ENCODE measurements around the gene TNS1.

Gene TNS1

DNA sequence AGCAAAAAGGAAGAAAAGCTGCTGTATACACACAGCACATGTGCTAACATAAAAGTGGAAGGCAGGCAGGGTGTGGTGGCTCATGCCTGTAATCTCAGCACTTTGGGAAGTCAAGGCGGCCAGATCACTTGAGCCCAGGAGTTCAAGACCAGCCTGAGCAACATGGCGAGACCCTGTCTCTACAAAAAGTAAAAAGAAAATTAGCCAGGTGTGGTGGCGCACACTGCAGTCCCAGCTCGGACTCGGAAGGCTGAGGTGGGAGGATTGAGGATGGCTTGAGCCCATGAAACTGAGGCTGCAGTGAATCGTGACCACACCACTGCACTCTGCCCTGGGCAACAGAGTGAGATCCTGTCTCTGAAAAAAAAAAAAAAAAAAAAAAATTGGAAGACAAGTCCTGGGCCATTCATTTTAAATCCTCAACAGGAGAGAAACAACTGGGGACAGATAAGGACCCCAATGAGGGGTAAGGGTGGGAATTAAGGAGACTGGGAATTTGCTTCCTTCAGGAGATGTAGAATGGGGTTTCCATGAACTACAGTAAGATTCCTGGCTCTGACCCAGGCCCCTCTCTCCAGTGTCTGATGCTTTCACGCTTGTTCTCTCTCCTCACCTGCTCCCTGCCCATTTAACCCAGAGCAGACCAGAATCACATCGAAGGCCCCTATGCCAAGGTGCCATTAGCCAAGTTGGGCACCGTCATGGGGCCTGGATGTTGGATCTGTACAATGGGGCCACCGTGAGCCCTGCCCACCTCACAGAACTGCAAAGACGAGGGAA, 29.6 kb downstream of the TNS1 start:
- Histone ChIP-seq H3K4me3 (ENCODE audit: low read depth in 1 of 2, low read length in 2 of 2) (no peak overlapping the region), H3K36me3 (ENCODE audit: insufficient read depth, low read length) (no peaks in the 10 kb centered on the region), H3K9ac (ENCODE audit: low read length) (peak overlapping the region; percentile 29), H3K27me3 (ENCODE audit: control insufficient read depth in 1 of 2, insufficient read depth in 2 of 2, low read length in 2 of 2) (no peaks in the 10 kb centered on the region), H3K27ac (ENCODE audit: low read depth, low read length) (peak overlapping the region; percentile 86), H3K9me3 (ENCODE audit: low read length) (no peaks in the 10 kb centered on the region), H3K4me1 (ENCODE audit: insufficient read depth, low read length) (peaks cover 57% of the 10 kb centered on the region)

DNA sequence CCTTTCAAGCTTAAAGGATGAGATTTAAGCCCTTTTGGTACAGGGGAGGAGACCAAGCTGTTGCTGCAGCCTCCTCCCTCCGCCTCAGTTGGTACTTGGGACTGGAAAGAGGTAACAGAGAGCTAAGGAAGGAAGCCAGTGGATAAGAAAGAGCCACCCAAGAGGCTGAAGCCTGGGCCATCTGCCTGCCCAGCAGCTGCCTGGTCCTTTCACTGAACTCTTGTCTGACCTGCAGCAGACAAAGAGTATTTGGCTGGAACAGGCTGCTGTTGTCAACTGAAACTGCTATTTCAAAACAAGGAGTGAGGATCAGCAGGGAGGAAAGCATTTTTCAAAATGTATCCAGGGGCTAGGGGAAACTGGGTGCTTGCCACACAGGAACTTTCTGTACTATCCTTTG, 30.3 kb downstream of the TNS1 start:
- no peak overlapping the region for H3K9ac ChIP-seq (ENCODE audit: low read length)

DNA sequence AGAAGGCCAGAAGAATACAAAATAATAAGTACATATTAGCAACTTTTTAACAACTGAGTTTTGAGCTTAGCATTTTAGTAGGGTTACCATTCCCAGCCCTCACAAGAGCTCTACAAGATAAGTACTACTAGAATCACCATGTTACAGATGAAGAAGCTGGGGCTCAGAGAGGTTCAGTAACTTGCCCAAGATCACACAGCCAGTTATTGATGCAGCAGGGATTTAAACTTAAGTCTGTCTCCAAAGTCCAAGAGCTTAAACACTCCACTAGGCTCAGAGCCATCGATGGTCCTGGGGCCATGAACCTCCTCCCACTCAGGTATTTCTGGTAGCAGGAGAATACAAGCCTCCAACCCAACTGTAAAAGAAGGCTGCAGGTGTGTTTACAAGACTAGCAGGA, 30.8 kb downstream of the TNS1 start:
- Histone ChIP-seq H3K9ac (ENCODE audit: low read length) (no peak overlapping the region), H3K36me3 (ENCODE audit: insufficient read depth, low read length) (no peaks in the 10 kb centered on the region), H3K9me3 (ENCODE audit: low read length) (no peaks in the 10 kb centered on the region), H3K27ac (ENCODE audit: low read depth, low read length) (peak overlapping the region; percentile 82), H3K27me3 (ENCODE audit: control insufficient read depth in 1 of 2, insufficient read depth in 2 of 2, low read length in 2 of 2) (no peaks in the 10 kb centered on the region), H3K4me3 (ENCODE audit: low read depth in 1 of 2, low read length in 2 of 2) (no peak overlapping the region), H3K4me1 (ENCODE audit: insufficient read depth, low read length) (peaks cover 52% of the 10 kb centered on the region)

More for the DNA sequence above, 30.3 kb downstream of the TNS1 start:
- Histone ChIP-seq H3K27ac (ENCODE audit: low read depth, low read length) (peak overlapping the region; percentile 82), H3K4me1 (ENCODE audit: insufficient read depth, low read length) (peaks cover 57% of the 10 kb centered on the region), H3K9me3 (ENCODE audit: low read length) (no peaks in the 10 kb centered on the region), H3K27me3 (ENCODE audit: control insufficient read depth in 1 of 2, insufficient read depth in 2 of 2, low read length in 2 of 2) (no peaks in the 10 kb centered on the region), H3K36me3 (ENCODE audit: insufficient read depth, low read length) (no peaks in the 10 kb centered on the region), H3K4me3 (ENCODE audit: low read depth in 1 of 2, low read length in 2 of 2) (no peak overlapping the region)

DNA sequence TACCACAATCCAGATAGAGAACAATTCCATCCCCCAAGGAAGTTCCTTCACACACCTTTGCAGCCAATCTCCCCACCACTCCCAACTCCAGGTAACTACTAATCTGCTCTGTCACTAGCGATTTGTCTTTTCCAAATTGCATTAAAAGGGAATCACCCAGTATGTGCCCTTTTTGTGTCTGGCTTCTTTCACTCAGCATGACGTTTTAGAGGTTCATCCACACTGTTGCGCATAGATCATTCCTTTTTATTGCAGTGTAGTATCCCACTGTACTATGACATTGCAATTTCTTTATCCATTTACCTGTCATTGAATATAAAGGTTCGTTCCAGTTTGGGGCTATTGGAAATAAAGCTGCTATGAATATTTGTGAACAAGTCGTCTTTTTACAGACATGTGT, 31.6 kb downstream of the TNS1 start:
- Histone ChIP-seq H3K27me3 (ENCODE audit: control insufficient read depth in 1 of 2, insufficient read depth in 2 of 2, low read length in 2 of 2) (no peaks in the 10 kb centered on the region), H3K4me3 (ENCODE audit: low read depth in 1 of 2, low read length in 2 of 2) (no peak overlapping the region), H3K27ac (ENCODE audit: low read depth, low read length) (peak overlapping the region; percentile 82), H3K36me3 (ENCODE audit: insufficient read depth, low read length) (no peaks in the 10 kb centered on the region), H3K9ac (ENCODE audit: low read length) (no peak overlapping the region), H3K4me1 (ENCODE audit: insufficient read depth, low read length) (peaks cover 54% of the 10 kb centered on the region), H3K9me3 (ENCODE audit: low read length) (no peaks in the 10 kb centered on the region)

DNA sequence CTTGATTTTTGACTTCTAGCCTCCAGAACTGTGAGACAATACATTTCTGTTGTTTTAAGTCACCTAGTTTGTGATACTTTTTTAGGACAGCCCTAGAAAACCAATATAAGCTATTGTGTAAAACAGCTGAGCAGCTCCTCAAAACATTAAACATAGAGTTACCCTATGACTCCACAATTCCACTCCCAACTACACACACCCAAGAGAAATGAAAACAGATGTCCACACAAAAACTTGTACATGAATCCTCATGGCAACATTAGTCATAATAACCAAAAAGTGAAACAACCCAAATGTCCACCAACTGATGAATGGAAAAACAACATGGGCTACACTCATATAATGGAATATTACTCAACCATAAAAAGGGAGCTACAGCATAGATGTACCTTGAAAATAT, 32.6 kb downstream of the TNS1 start:
- H3K36me3 ChIP-seq (ENCODE audit: insufficient read depth, low read length): no peaks in the 10 kb centered on the region
- no peak overlapping the region for H3K4me3 ChIP-seq (ENCODE audit: low read depth in 1 of 2, low read length in 2 of 2)
- peaks cover 58% of the 10 kb centered on the region for H3K4me1 ChIP-seq (ENCODE audit: insufficient read depth, low read length)
- H3K9me3 ChIP-seq (ENCODE audit: low read length): no peaks in the 10 kb centered on the region
- no peak overlapping the region for H3K9ac ChIP-seq (ENCODE audit: low read length)
- H3K27ac ChIP-seq (ENCODE audit: low read depth, low read length): no peak overlapping the region
- no peaks in the 10 kb centered on the region for H3K27me3 ChIP-seq (ENCODE audit: control insufficient read depth in 1 of 2, insufficient read depth in 2 of 2, low read length in 2 of 2)

DNA sequence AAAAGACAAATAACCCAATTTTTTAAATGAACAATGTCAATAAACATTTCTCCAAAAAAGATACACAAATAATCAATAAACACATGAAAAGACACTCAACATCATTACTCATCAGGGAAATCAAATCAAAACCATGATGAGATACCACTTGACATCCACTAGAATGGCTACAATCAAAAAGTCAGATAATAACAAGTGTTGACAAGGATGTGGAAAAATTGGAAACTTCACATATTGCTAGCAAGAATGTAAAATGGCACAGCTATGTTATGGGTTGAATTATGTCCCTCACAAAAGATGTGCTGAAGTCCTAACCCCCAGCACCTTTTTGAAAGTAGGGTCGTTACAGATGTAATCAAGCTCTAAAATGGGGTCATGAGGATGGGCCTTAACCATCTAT, 33.2 kb downstream of the TNS1 start:
- H3K36me3 ChIP-seq (ENCODE audit: insufficient read depth, low read length): no peaks in the 10 kb centered on the region
- H3K27ac ChIP-seq (ENCODE audit: low read depth, low read length): no peak overlapping the region
- H3K27me3 ChIP-seq (ENCODE audit: control insufficient read depth in 1 of 2, insufficient read depth in 2 of 2, low read length in 2 of 2): no peaks in the 10 kb centered on the region
- H3K4me3 ChIP-seq (ENCODE audit: low read depth in 1 of 2, low read length in 2 of 2): no peak overlapping the region
- H3K9me3 ChIP-seq (ENCODE audit: low read length): no peaks in the 10 kb centered on the region
- no peak overlapping the region for H3K9ac ChIP-seq (ENCODE audit: low read length)
- peaks cover 62% of the 10 kb centered on the region for H3K4me1 ChIP-seq (ENCODE audit: insufficient read depth, low read length)

DNA sequence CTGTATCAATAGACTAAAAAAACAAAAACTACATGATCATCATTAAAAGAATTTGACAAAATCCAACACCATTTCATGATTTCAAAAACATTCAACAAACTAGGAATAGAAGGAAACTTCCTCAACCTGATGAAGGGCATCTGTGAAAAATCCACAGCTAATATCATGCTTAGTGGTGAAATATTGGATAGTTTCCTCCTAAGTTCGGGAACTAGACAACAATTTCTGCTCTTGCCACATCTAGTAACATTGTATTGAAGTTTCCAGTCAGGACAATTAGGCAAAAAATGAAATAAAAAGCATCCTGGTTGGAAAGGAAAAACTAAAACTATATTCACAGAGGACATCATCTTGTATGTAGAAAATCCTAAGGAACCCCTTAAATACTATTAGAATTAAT, 34.8 kb downstream of the TNS1 start:
- H3K27me3 ChIP-seq (ENCODE audit: control insufficient read depth in 1 of 2, insufficient read depth in 2 of 2, low read length in 2 of 2): no peaks in the 10 kb centered on the region
- H3K4me1 ChIP-seq (ENCODE audit: insufficient read depth, low read length): peaks cover 59% of the 10 kb centered on the region
- H3K27ac ChIP-seq (ENCODE audit: low read depth, low read length): no peak overlapping the region
- H3K9me3 ChIP-seq (ENCODE audit: low read length): no peaks in the 10 kb centered on the region
- no peak overlapping the region for H3K9ac ChIP-seq (ENCODE audit: low read length)
- H3K4me3 ChIP-seq (ENCODE audit: low read depth in 1 of 2, low read length in 2 of 2): no peak overlapping the region
- H3K36me3 ChIP-seq (ENCODE audit: insufficient read depth, low read length): no peaks in the 10 kb centered on the region

DNA sequence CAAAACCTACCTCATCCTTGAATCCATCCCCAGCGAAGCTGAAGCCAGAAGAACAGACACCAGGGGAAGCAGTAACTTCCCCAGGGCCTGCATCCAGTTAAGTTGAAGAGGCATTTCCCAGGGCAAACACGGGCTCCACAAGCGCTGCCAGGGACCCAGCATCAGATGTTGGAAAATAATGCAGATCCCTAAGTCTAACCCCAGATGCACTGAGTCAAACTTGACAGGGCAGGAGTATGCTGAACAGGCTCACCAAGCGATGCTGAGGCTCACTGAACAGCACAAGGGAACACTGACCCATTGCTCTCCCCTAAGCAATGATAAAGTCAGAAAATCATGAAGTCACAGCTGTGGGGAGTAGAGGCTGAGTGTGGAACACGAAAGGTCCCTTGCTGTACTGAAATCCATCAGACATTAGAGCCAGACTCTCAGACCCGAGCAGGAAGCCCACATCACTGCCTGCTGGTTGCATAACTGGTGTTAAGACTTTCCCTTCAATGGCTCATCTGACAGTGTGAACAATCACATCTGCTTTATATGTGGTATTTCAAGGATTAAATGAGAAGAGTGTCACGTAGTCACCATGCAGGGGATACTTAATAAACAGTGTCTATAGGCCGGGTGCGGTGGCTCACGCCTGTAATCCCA, 36.2 kb downstream of the TNS1 start:
- Histone ChIP-seq H3K4me1 (ENCODE audit: insufficient read depth, low read length) (peaks cover 54% of the 10 kb centered on the region), H3K9me3 (ENCODE audit: low read length) (no peaks in the 10 kb centered on the region), H3K36me3 (ENCODE audit: insufficient read depth, low read length) (no peaks in the 10 kb centered on the region), H3K9ac (ENCODE audit: low read length) (peak overlapping the region; percentile 26), H3K27me3 (ENCODE audit: control insufficient read depth in 1 of 2, insufficient read depth in 2 of 2, low read length in 2 of 2) (no peaks in the 10 kb centered on the region), H3K27ac (ENCODE audit: low read depth, low read length) (peak overlapping the region; percentile 95), H3K4me3 (ENCODE audit: low read depth in 1 of 2, low read length in 2 of 2) (peak overlapping the region in 1 of 2 donors; percentile 5)

DNA sequence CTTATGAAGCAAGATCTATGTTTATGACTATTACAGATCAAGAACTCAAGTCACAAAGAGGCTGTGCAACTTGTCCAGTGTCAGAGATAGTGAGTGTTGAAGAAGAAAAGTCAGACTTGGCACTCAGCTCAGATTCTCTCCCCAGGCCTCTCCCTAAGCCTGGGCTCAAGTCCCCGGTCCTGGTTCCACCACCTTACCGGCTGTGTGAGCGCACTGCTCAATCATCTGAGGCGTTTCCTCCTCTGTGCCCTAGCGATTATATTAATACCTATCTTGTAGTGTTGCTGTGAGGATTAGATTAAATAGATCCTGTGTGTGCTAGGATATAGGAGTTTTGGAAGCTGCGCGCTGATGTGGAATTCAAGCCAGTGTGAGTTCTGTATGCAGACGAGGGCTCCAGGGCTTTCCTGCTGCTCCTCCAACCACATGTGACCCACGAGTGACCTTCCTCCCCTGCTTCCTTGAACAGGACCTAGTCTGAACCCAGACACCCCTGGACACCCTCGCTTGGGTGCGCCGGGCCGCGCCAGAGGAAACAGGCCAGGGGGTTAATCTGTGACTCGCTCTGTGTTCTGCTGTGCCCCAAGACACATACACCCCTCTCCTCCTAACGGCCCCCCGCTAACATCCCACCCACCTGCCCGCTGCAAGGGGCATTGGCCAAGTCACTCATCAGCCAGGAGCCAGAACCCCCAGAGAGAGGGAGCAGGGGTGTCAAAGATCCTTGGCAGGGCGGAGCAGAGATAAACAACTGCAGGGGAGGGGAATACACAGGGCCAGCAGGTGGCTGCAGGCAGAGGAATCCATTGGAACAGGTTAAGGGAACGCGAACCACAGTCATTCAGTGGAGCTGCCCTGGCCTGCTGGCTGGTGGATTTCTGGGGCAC, 38.3 kb downstream of the TNS1 start:
- Histone ChIP-seq H3K4me3 (ENCODE audit: low read depth in 1 of 2, low read length in 2 of 2) (peak overlapping the region; percentile 25 to 46), H3K9ac (ENCODE audit: low read length) (peak overlapping the region; percentile 6), H3K9me3 (ENCODE audit: low read length) (no peaks in the 10 kb centered on the region), H3K27me3 (ENCODE audit: control insufficient read depth in 1 of 2, insufficient read depth in 2 of 2, low read length in 2 of 2) (no peaks in the 10 kb centered on the region), H3K27ac (ENCODE audit: low read depth, low read length) (peak overlapping the region; percentile 95), H3K4me1 (ENCODE audit: insufficient read depth, low read length) (peaks cover 66% of the 10 kb centered on the region), H3K36me3 (ENCODE audit: insufficient read depth, low read length) (no peaks in the 10 kb centered on the region)

DNA sequence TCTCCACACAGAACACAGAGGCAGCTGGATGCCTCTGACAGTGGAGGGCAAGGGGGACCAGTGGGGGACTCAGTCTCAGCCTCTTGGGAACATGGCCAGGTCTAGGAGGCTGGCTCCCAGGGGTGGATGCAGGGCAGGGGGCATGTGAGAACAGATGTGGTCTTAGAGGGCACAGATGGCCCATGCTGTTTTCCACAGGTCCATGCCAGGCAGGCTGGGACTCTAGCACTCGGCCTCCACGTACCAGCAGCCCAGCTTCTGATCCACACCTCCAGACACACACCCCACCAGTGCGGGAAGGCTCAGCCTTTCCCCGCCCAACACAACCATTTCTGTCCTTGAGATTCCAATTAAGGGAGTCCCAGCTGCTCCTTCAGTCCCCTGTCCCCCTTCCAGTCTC, 42.4 kb downstream of the TNS1 start:
- Histone ChIP-seq H3K4me3 (ENCODE audit: low read depth in 1 of 2, low read length in 2 of 2) (no peak overlapping the region), H3K4me1 (ENCODE audit: insufficient read depth, low read length) (peaks cover 84% of the 10 kb centered on the region), H3K27ac (ENCODE audit: low read depth, low read length) (peak overlapping the region; percentile 91), H3K36me3 (ENCODE audit: insufficient read depth, low read length) (no peaks in the 10 kb centered on the region), H3K9me3 (ENCODE audit: low read length) (no peaks in the 10 kb centered on the region), H3K27me3 (ENCODE audit: control insufficient read depth in 1 of 2, insufficient read depth in 2 of 2, low read length in 2 of 2) (no peaks in the 10 kb centered on the region), H3K9ac (ENCODE audit: low read length) (peak overlapping the region; percentile 18)

DNA sequence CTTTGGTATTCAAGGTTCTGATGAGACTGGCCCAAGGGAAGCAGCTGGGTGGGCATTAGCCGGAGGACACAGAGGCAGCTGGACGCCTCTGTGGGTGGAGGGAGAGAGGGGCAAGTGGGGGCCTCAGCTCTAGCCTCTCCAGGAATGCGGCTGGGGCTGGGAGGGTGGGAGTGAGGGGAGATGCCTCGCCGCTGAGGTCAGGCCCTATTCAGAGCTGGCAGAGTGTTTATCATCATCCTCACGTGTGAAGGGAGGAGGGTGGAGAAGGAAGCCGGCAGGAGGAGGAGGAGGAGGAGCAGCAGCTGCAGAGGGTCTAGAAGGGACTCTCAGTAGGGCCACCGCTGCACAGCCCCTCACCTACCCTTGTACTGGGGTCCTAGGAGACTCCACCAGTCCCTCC, 43.1 kb downstream of the TNS1 start:
- no peaks in the 10 kb centered on the region for H3K36me3 ChIP-seq (ENCODE audit: insufficient read depth, low read length)
- H3K27me3 ChIP-seq (ENCODE audit: control insufficient read depth in 1 of 2, insufficient read depth in 2 of 2, low read length in 2 of 2): no peaks in the 10 kb centered on the region
- no peaks in the 10 kb centered on the region for H3K9me3 ChIP-seq (ENCODE audit: low read length)
- peak overlapping the region; percentile 91 for H3K27ac ChIP-seq (ENCODE audit: low read depth, low read length)
- H3K4me3 ChIP-seq (ENCODE audit: low read depth in 1 of 2, low read length in 2 of 2): no peak overlapping the region
- peak overlapping the region; percentile 18 for H3K9ac ChIP-seq (ENCODE audit: low read length)
- H3K4me1 ChIP-seq (ENCODE audit: insufficient read depth, low read length): peaks cover 84% of the 10 kb centered on the region
